GM12878 (cell line): ENCODE data around the gene CDR2L. TPM values are rescaled to one million over a fixed set of nuclear protein-coding genes. Genes with fewer than 3 reads are reported as not detected.

Experiments used
- polyA plus RNA-seq, 11 experiments: library from polyadenylated mRNA; depleted of rRNA in 4 of 11; unstranded in 6 of 11; stranded (reverse) in 5 of 11; fragments of >200 nt; fragmentation: Nextera tagmentation in 4 of 11; fragmentation: Illumina TruSeq in 1 of 11; extraction: Ambion mirVana in 4 of 11; extraction: Trizol in 1 of 11; gene quantifications; 1 replicate in 1 of 11; 2 replicates in 10 of 11; pipeline versions ENCODE4 v1.2.1 to v1.2.3, GENCODE V29; 2011 to 2016; ENCODE audit warnings: inconsistent platforms in 2 of 11, missing spikeins in 2 of 11, low read depth in 1 of 11
- small RNA-seq: library from RNA; depleted of rRNA; stranded (forward); fragments of <200 nt; gene quantifications from one replicate; pipeline ENCODE3, GENCODE V24; 2014
- total RNA-seq, 4 experiments: library from RNA; depleted of rRNA in 3 of 4; stranded (reverse); fragments of >200 nt in 3 of 4; fragmentation: Illumina TruSeq in 1 of 4; extraction: Trizol in 1 of 4; gene quantifications; 2 replicates each; pipeline versions ENCODE4 v1.2.1 to v1.2.3, GENCODE V29; 2013 to 2021

Gene CDR2L
- total and polyA plus RNA-seq, 10 of the 15 experiments (the other 5 are each of a cell fraction or from before 2014, with no cell fraction given): 0.03 to 0.18 (median 0.04) TPM; not detected in 6

Small RNA genes within 50 kb of the gene (small RNA-seq; reads per million reads assigned to genes)
- gene RN7SL573P: not detected
- gene RNU6-362P: not detected

Other genes starting within 250 kb of the CDR2L start
Only the 7 nearest of the 18 such genes appear.
- 0.11 TPM in 1 of 2 replicates, not detected in the other for gene USH1G, start 64.4 kb upstream of the CDR2L start, total RNA-seq (2014; rRNA removed)
- gene USH1G, start 64.4 kb upstream of the CDR2L start, total RNA-seq (2014; rRNA removed; fragmentation: Illumina TruSeq; extraction: Trizol): not detected in 2 replicates
- 0.05 TPM in 1 of 2 replicates, not detected in the other for gene USH1G, start 64.4 kb upstream of the CDR2L start, total RNA-seq (2021)
- gene USH1G, start 64.4 kb upstream of the CDR2L start, polyA plus RNA-seq (2011; rRNA removed): 0.22 and 0.62 TPM in 2 replicates
- gene USH1G, start 64.4 kb upstream of the CDR2L start, polyA plus RNA-seq (2014; fragmentation: Illumina TruSeq; extraction: Trizol): not detected in 2 replicates
- not detected for gene USH1G, start 64.4 kb upstream of the CDR2L start, polyA plus RNA-seq (2014; fragmentation: Nextera tagmentation; extraction: Ambion mirVana)
- gene USH1G, start 64.4 kb upstream of the CDR2L start, polyA plus RNA-seq (2014; rRNA removed): not detected in 2 replicates
- under 1 TPM in 1 of 2 experiments, not detected in 1; 0.09 TPM for gene USH1G, start 64.4 kb upstream of the CDR2L start, polyA plus RNA-seq (2016; fragmentation: Nextera tagmentation; extraction: Ambion mirVana)
- not detected in 2 replicates for gene OTOP2, start 63.4 kb upstream of the CDR2L start, total RNA-seq (2014; rRNA removed)
- gene OTOP2, start 63.4 kb upstream of the CDR2L start, total RNA-seq (2014; rRNA removed; fragmentation: Illumina TruSeq; extraction: Trizol): not detected in 2 replicates
- not detected in 2 replicates for gene OTOP2, start 63.4 kb upstream of the CDR2L start, total RNA-seq (2021)
- gene OTOP2, start 63.4 kb upstream of the CDR2L start, polyA plus RNA-seq (2011; rRNA removed): not detected in 2 replicates
- not detected in 2 replicates for gene OTOP2, start 63.4 kb upstream of the CDR2L start, polyA plus RNA-seq (2014; fragmentation: Illumina TruSeq; extraction: Trizol)
- not detected for gene OTOP2, start 63.4 kb upstream of the CDR2L start, polyA plus RNA-seq (2014; fragmentation: Nextera tagmentation; extraction: Ambion mirVana)
- not detected in 2 replicates for gene OTOP2, start 63.4 kb upstream of the CDR2L start, polyA plus RNA-seq (2014; rRNA removed)
- not detected for gene OTOP2, start 63.4 kb upstream of the CDR2L start, polyA plus RNA-seq (2016; fragmentation: Nextera tagmentation; extraction: Ambion mirVana)
- gene OTOP3, start 51.7 kb upstream of the CDR2L start, total RNA-seq (2014; rRNA removed): not detected in 2 replicates
- not detected in 2 replicates for gene OTOP3, start 51.7 kb upstream of the CDR2L start, total RNA-seq (2014; rRNA removed; fragmentation: Illumina TruSeq; extraction: Trizol)
- not detected in 2 replicates for gene OTOP3, start 51.7 kb upstream of the CDR2L start, total RNA-seq (2021)
- 0.03 TPM in 1 of 2 replicates, not detected in the other for gene OTOP3, start 51.7 kb upstream of the CDR2L start, polyA plus RNA-seq (2011; rRNA removed)
- gene OTOP3, start 51.7 kb upstream of the CDR2L start, polyA plus RNA-seq (2014; fragmentation: Illumina TruSeq; extraction: Trizol): not detected in 2 replicates
- gene OTOP3, start 51.7 kb upstream of the CDR2L start, polyA plus RNA-seq (2014; fragmentation: Nextera tagmentation; extraction: Ambion mirVana): not detected
- 0.06 TPM in 1 of 2 replicates, not detected in the other for gene OTOP3, start 51.7 kb upstream of the CDR2L start, polyA plus RNA-seq (2014; rRNA removed)
- gene OTOP3, start 51.7 kb upstream of the CDR2L start, polyA plus RNA-seq (2016; fragmentation: Nextera tagmentation; extraction: Ambion mirVana): not detected
- gene HID1, start 14.9 kb upstream of the CDR2L start, total RNA-seq (2014; rRNA removed): 0.40 and 0.54 TPM in 2 replicates
- 0.04 TPM in 1 of 2 replicates, not detected in the other for gene HID1, start 14.9 kb upstream of the CDR2L start, total RNA-seq (2014; rRNA removed; fragmentation: Illumina TruSeq; extraction: Trizol)
- gene HID1, start 14.9 kb upstream of the CDR2L start, total RNA-seq (2021): 0.37 and 0.77 TPM in 2 replicates
- 0.14 and 0.69 TPM in 2 replicates for gene HID1, start 14.9 kb upstream of the CDR2L start, polyA plus RNA-seq (2011; rRNA removed)
- 0.09 and 0.30 TPM in 2 replicates for gene HID1, start 14.9 kb upstream of the CDR2L start, polyA plus RNA-seq (2014; fragmentation: Illumina TruSeq; extraction: Trizol)
- not detected for gene HID1, start 14.9 kb upstream of the CDR2L start, polyA plus RNA-seq (2014; fragmentation: Nextera tagmentation; extraction: Ambion mirVana)
- gene HID1, start 14.9 kb upstream of the CDR2L start, polyA plus RNA-seq (2014; rRNA removed): 0.12 and 0.51 TPM in 2 replicates
- gene HID1, start 14.9 kb upstream of the CDR2L start, polyA plus RNA-seq (2016; fragmentation: Nextera tagmentation; extraction: Ambion mirVana): under 1 TPM; 0.24 to 0.63 TPM
- 64.3 and 65.6 TPM in 2 replicates for gene MRPL58, start 25.0 kb downstream of the CDR2L start, total RNA-seq (2014; rRNA removed)
- gene MRPL58, start 25.0 kb downstream of the CDR2L start, total RNA-seq (2014; rRNA removed; fragmentation: Illumina TruSeq; extraction: Trizol): 39.5 and 46.3 TPM in 2 replicates
- gene MRPL58, start 25.0 kb downstream of the CDR2L start, total RNA-seq (2021): 43.0 and 44.0 TPM in 2 replicates
- gene MRPL58, start 25.0 kb downstream of the CDR2L start, polyA plus RNA-seq (2011; rRNA removed): 53.5 and 60.3 TPM in 2 replicates
- 51.1 and 52.2 TPM in 2 replicates for gene MRPL58, start 25.0 kb downstream of the CDR2L start, polyA plus RNA-seq (2014; fragmentation: Illumina TruSeq; extraction: Trizol)
- gene MRPL58, start 25.0 kb downstream of the CDR2L start, polyA plus RNA-seq (2014; fragmentation: Nextera tagmentation; extraction: Ambion mirVana): 10 to 100 TPM; 23.0 to 43.7 TPM
- gene MRPL58, start 25.0 kb downstream of the CDR2L start, polyA plus RNA-seq (2014; rRNA removed): 60.0 and 73.2 TPM in 2 replicates
- gene MRPL58, start 25.0 kb downstream of the CDR2L start, polyA plus RNA-seq (2016; fragmentation: Nextera tagmentation; extraction: Ambion mirVana): 10 to 100 TPM; 52.7 to 59.2 TPM
- gene ATP5PD, start 59.3 kb downstream of the CDR2L start, total RNA-seq (2014; rRNA removed): 201 and 218 TPM in 2 replicates
- gene ATP5PD, start 59.3 kb downstream of the CDR2L start, total RNA-seq (2014; rRNA removed; fragmentation: Illumina TruSeq; extraction: Trizol): 303 and 307 TPM in 2 replicates
- gene ATP5PD, start 59.3 kb downstream of the CDR2L start, total RNA-seq (2021): 209 and 218 TPM in 2 replicates
- 172 and 241 TPM in 2 replicates for gene ATP5PD, start 59.3 kb downstream of the CDR2L start, polyA plus RNA-seq (2011; rRNA removed)
- 338 and 519 TPM in 2 replicates for gene ATP5PD, start 59.3 kb downstream of the CDR2L start, polyA plus RNA-seq (2014; fragmentation: Illumina TruSeq; extraction: Trizol)
- gene ATP5PD, start 59.3 kb downstream of the CDR2L start, polyA plus RNA-seq (2014; fragmentation: Nextera tagmentation; extraction: Ambion mirVana): 100 to 1,000 TPM; 710 to 772 TPM
- 186 and 195 TPM in 2 replicates for gene ATP5PD, start 59.3 kb downstream of the CDR2L start, polyA plus RNA-seq (2014; rRNA removed)
- 100 to 1,000 TPM; 436 to 445 TPM for gene ATP5PD, start 59.3 kb downstream of the CDR2L start, polyA plus RNA-seq (2016; fragmentation: Nextera tagmentation; extraction: Ambion mirVana)
- 13.6 and 14.2 TPM in 2 replicates for gene KCTD2, start 59.6 kb downstream of the CDR2L start, total RNA-seq (2014; rRNA removed)
- gene KCTD2, start 59.6 kb downstream of the CDR2L start, total RNA-seq (2014; rRNA removed; fragmentation: Illumina TruSeq; extraction: Trizol): 11.9 and 13.3 TPM in 2 replicates
- 16.7 and 16.8 TPM in 2 replicates for gene KCTD2, start 59.6 kb downstream of the CDR2L start, total RNA-seq (2021)
- gene KCTD2, start 59.6 kb downstream of the CDR2L start, polyA plus RNA-seq (2011; rRNA removed): 27.5 and 32.3 TPM in 2 replicates
- 17.3 and 20.0 TPM in 2 replicates for gene KCTD2, start 59.6 kb downstream of the CDR2L start, polyA plus RNA-seq (2014; fragmentation: Illumina TruSeq; extraction: Trizol)
- gene KCTD2, start 59.6 kb downstream of the CDR2L start, polyA plus RNA-seq (2014; fragmentation: Nextera tagmentation; extraction: Ambion mirVana): 1 to 10 TPM; 1.5 to 2.2 TPM
- 15.6 and 16.1 TPM in 2 replicates for gene KCTD2, start 59.6 kb downstream of the CDR2L start, polyA plus RNA-seq (2014; rRNA removed)
- 1 to 10 TPM; 1.5 to 4.5 TPM for gene KCTD2, start 59.6 kb downstream of the CDR2L start, polyA plus RNA-seq (2016; fragmentation: Nextera tagmentation; extraction: Ambion mirVana)